OCI-LY1 (cell line): ENCODE measurements around the gene STPG1.

Experiments used
- H2AFZ ChIP-seq: fragments of 200-600 bp; sonication (generic), shearing (Covaris generic); 2 replicates; pipeline ENCODE4 v1.6.0; 2014; ENCODE audit warnings: antibody characterized with exemption, mild to moderate bottlenecking, low read length
- H3F3A ChIP-seq: fragments of 200-600 bp; sonication (generic), shearing (Covaris generic); 2 replicates; pipeline ENCODE4 v1.6.0; 2014; ENCODE audit warnings: mild to moderate bottlenecking, antibody characterized with exemption, low read length, moderate library complexity; ENCODE audit not compliant: insufficient read depth
- H3K27ac ChIP-seq: fragments of 200-600 bp; sonication (generic); 2 replicates; pipeline ENCODE4 v1.5.1; 2014; ENCODE audit warnings: low read length, mixed run types, mild to moderate bottlenecking, low read depth; ENCODE audit not compliant: poor library complexity, severe bottlenecking
- H3K27me3 ChIP-seq: fragments of 200-600 bp; sonication (generic); 2 replicates; pipeline ENCODE4 v1.6.0; 2014; ENCODE audit warnings: antibody characterized with exemption, mild to moderate bottlenecking, low read length, moderate library complexity; ENCODE audit not compliant: insufficient read depth
- H3K36me3 ChIP-seq: fragments of 200-600 bp; sonication (generic); 2 replicates; pipeline ENCODE4 v1.6.1; 2014; ENCODE audit warnings: mild to moderate bottlenecking, antibody characterized with exemption, low read length, moderate library complexity, mixed read lengths; ENCODE audit not compliant: insufficient read depth
- H3K4me1 ChIP-seq: fragments of 200-600 bp; sonication (generic); 2 replicates; pipeline ENCODE4 v1.5.1; 2014; ENCODE audit warnings: mild to moderate bottlenecking, low read length, moderate library complexity; ENCODE audit not compliant: insufficient read depth, severe bottlenecking
- H3K4me2 ChIP-seq: fragments of 200-600 bp; sonication (generic), shearing (Covaris generic); 2 replicates; pipeline ENCODE4 v1.6.1; 2014; ENCODE audit warnings: low read length
- H3K4me3 ChIP-seq: fragments of 200-600 bp; sonication (generic); 2 replicates; pipeline ENCODE4 v1.5.1; 2014; ENCODE audit warnings: low read length, low read depth, mild to moderate bottlenecking, mixed read lengths; ENCODE audit not compliant: poor library complexity, severe bottlenecking
- H3K79me2 ChIP-seq: fragments of 200-600 bp; shearing (Covaris generic); 2 replicates; pipeline ENCODE4 v1.6.1; 2016; ENCODE audit warnings: mixed run types, low read length, mixed read lengths; ENCODE audit not compliant: insufficient read depth
- H3K9ac ChIP-seq: fragments of 200-600 bp; sonication (generic), shearing (Covaris generic); 2 replicates; pipeline ENCODE4 v1.6.1; 2014; ENCODE audit warnings: mild to moderate bottlenecking, low read length, mixed read lengths
- H3K9me2 ChIP-seq: fragments of 200-600 bp; sonication (generic), shearing (Covaris generic); 2 replicates; pipeline ENCODE4 v1.6.1; 2014; ENCODE audit warnings: low read depth, mild to moderate bottlenecking, low read length, mixed read lengths
- H3K9me3 ChIP-seq: fragments of 200-600 bp; shearing (Covaris generic); 2 replicates; pipeline ENCODE4 v1.6.1; 2014; ENCODE audit warnings: low read length, mixed read lengths
- H4K20me1 ChIP-seq: fragments of 200-600 bp; sonication (generic), shearing (Covaris generic); 2 replicates; pipeline ENCODE4 v1.6.0; 2016; ENCODE audit warnings: mild to moderate bottlenecking, low read length; ENCODE audit not compliant: insufficient read depth
- CTCF ChIP-seq: fragments of 200-600 bp; sonication (generic), shearing (Covaris generic); IDR thresholded peaks from 2 replicates; pipeline ENCODE4 v1.5.1; 2017; ENCODE audit warnings: mild to moderate bottlenecking, antibody characterized with exemption, low read length, moderate library complexity, mixed read lengths
- EZH2 ChIP-seq: fragments of 200-600 bp; sonication (generic), shearing (Covaris generic); IDR thresholded peaks from 2 replicates; pipeline ENCODE4 v1.8.0; 2017; ENCODE audit warnings: borderline replicate concordance, mixed run types, mild to moderate bottlenecking, antibody characterized with exemption, low read length, moderate library complexity, mixed read lengths

The STPG1 gene

GRCh38 chr1:24357038-24357437 is 56.5 kb downstream of the STPG1 start:
- Histone ChIP-seq H3K79me2 (no peaks in the 10 kb centered on the region), H3K9ac (no peak overlapping the region), H3K4me2 (no peak overlapping the region), H3K9me2 (no peaks in the 10 kb centered on the region), H3K4me1 (no peaks in the 10 kb centered on the region), H2AFZ (no peak overlapping the region), H4K20me1 (no peaks in the 10 kb centered on the region), H3K9me3 (no peaks in the 10 kb centered on the region), H3K27me3 (no peaks in the 10 kb centered on the region), H3K4me3 (no peak overlapping the region), H3K27ac (no peak overlapping the region), H3F3A (no peaks in the 10 kb centered on the region), H3K36me3 (no peaks in the 10 kb centered on the region)
- TF ChIP-seq EZH2, result no peak
- no peak for TF ChIP-seq CTCF

DNA sequence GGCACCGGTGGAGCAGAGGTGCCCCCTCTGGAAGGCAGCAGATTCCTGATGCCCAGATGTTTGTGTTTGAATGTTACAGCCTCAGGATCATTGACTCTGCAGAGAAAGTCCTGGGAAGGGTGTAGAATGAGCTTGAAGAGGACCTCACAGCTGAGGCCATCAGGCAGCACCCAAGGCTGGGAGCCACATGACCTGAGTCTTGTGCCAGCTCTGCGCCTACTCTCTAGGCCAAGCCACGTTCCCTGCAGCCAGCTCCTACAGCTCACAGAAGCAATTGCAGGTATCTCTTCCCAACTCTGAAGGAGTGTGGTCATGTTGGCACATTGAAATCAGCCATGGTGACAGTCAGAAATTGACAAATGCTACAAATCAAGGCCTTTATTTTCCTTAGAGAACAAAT is 58.1 kb downstream of the STPG1 start:
- H3K36me3 ChIP-seq, result no peaks in the 10 kb centered on the region
- no peaks in the 10 kb centered on the region for H3K4me1 ChIP-seq
- no peaks in the 10 kb centered on the region for H3K9me2 ChIP-seq
- H3K4me2 ChIP-seq, result no peak overlapping the region
- H3K9ac ChIP-seq, result no peak overlapping the region
- H3K79me2 ChIP-seq, result no peaks in the 10 kb centered on the region
- no peak for TF ChIP-seq CTCF
- no peak overlapping the region for H3K4me3 ChIP-seq
- H3K27me3 ChIP-seq, result no peaks in the 10 kb centered on the region
- no peaks in the 10 kb centered on the region for H3F3A ChIP-seq
- H3K9me3 ChIP-seq, result no peaks in the 10 kb centered on the region
- H3K27ac ChIP-seq, result no peak overlapping the region
- H2AFZ ChIP-seq, result no peak overlapping the region
- no peaks in the 10 kb centered on the region for H4K20me1 ChIP-seq

DNA sequence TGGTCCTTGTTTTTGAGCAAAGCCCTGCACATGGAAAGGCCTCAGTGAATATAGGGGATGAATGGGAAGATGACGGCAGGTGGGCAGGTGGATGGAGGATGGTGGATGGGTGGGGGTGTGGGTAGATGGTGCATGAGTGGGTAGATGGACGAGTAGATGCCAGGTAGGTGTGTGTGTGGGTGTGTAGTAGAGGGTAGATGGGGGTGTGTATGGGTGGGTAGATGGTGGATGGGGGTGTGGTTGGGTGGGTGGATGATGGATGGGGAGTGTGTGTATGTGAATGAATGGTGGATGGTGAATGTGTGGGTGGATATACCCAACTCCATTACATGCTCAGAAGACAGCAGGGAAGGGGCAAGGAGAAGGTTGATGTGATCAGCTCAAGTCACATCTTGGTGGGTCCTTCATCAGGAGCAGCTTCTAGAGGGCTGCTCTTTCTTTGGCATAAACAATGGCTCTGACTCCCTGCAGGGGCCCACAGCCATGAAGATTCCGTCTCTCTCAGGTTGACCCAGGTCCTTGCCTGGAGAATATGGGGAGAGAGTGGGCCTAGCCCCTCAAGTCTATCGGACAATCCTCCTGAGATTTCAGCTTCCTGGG is 60.2 kb downstream of the STPG1 start:
- no peak overlapping the region for H3K4me2 ChIP-seq
- H3K9me2 ChIP-seq, result no peaks in the 10 kb centered on the region
- no peaks in the 10 kb centered on the region for H4K20me1 ChIP-seq
- H3K27me3 ChIP-seq, result no peaks in the 10 kb centered on the region
- H3K9me3 ChIP-seq, result no peaks in the 10 kb centered on the region
- TF ChIP-seq EZH2, result no peak
- no peak for TF ChIP-seq CTCF
- H3K4me3 ChIP-seq, result no peak overlapping the region
- no peak overlapping the region for H3K9ac ChIP-seq
- no peak overlapping the region for H2AFZ ChIP-seq
- H3K36me3 ChIP-seq, result no peaks in the 10 kb centered on the region
- H3K27ac ChIP-seq, result no peak overlapping the region
- no peaks in the 10 kb centered on the region for H3F3A ChIP-seq
- no peaks in the 10 kb centered on the region for H3K79me2 ChIP-seq
- no peaks in the 10 kb centered on the region for H3K4me1 ChIP-seq
